ENCODE measurements around the gene ZNF136.

DNA sequence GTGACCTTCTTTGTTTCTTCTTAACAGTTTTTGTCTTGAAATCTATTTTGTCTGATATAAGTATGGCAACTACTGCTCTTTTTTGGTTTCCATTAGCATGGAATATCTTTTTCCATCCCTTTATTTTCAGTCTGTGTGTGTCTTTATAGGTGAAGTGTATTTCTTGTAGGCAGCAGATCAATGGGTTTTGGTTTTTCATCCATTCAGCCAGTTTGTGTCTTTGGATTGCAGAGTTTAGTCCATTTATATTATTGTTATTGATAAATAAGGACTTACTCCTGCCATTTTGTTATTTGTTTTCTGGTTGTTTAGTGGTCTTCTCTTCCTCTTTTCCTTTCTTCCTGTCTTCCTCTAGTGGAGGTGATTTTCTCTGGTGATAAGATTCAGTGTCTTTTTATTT lies 54.4 kb downstream of the ZNF136 start:
- TF ChIP-seq RFX5 (IDR thresholded peaks at IDR 0.05; ENCODE audit: low read depth, low read length) (no peak), NKRF (IDR thresholded peaks at IDR 0.05; ENCODE audit: borderline replicate concordance) (no peak), NFRKB (IDR thresholded peaks at IDR 0.05; ENCODE audit: low read depth) (no peak), ZNF707 (CRISPR knock-in tag; conservative IDR thresholded peaks at IDR 0.05) (no peak), PCBP1 (IDR thresholded peaks at IDR 0.05; ENCODE audit: low read depth, low read length, poor library complexity, severe bottlenecking) (no peak), ZNF76 (CRISPR knock-in tag; IDR thresholded peaks at IDR 0.05; ENCODE audit: borderline replicate concordance) (no peak), POLR3A (IDR thresholded peaks at IDR 0.05; ENCODE audit: borderline replicate concordance, extremely low read depth, insufficient read depth, insufficient read length) (no peak)
- TF ChIP-seq, protein P1, sequence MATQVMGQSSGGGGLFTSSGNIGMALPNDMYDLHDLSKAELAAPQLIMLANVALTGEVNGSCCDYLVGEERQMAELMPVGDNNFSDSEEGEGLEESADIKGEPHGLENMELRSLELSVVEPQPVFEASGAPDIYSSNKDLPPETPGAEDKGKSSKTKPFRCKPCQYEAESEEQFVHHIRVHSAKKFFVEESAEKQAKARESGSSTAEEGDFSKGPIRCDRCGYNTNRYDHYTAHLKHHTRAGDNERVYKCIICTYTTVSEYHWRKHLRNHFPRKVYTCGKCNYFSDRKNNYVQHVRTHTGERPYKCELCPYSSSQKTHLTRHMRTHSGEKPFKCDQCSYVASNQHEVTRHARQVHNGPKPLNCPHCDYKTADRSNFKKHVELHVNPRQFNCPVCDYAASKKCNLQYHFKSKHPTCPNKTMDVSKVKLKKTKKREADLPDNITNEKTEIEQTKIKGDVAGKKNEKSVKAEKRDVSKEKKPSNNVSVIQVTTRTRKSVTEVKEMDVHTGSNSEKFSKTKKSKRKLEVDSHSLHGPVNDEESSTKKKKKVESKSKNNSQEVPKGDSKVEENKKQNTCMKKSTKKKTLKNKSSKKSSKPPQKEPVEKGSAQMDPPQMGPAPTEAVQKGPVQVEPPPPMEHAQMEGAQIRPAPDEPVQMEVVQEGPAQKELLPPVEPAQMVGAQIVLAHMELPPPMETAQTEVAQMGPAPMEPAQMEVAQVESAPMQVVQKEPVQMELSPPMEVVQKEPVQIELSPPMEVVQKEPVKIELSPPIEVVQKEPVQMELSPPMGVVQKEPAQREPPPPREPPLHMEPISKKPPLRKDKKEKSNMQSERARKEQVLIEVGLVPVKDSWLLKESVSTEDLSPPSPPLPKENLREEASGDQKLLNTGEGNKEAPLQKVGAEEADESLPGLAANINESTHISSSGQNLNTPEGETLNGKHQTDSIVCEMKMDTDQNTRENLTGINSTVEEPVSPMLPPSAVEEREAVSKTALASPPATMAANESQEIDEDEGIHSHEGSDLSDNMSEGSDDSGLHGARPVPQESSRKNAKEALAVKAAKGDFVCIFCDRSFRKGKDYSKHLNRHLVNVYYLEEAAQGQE (IDR thresholded peaks at IDR 0.05; ENCODE audit: borderline replicate concordance) = no peak
- TF ChIP-seq, protein P1 (CRISPR knock-in tag; IDR thresholded peaks at IDR 0.05; ENCODE audit: low read depth) = no peak
- TF ChIP-seq, protein P2, sequence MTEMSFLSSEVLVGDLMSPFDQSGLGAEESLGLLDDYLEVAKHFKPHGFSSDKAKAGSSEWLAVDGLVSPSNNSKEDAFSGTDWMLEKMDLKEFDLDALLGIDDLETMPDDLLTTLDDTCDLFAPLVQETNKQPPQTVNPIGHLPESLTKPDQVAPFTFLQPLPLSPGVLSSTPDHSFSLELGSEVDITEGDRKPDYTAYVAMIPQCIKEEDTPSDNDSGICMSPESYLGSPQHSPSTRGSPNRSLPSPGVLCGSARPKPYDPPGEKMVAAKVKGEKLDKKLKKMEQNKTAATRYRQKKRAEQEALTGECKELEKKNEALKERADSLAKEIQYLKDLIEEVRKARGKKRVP (CRISPR knock-in tag; IDR thresholded peaks at IDR 0.05) = no peak

Measured in K562 (cell line).